GM21381 (cell line): ENCODE measurements around the gene PAQR3.
A peak's percentile ranks its signal among the peaks of the same experiment; 100 is the strongest.

ENCODE experiments used
- ATAC-seq: cut with Tn5 transposase; IDR thresholded peaks from one replicate; pipeline ENCODE4 v1.9.1; 2021; ENCODE audit warnings: mild to moderate bottlenecking, moderate library complexity; ENCODE audit not compliant: unreplicated experiment

Gene PAQR3

GRCh38 chr4:78863991-78864390 lies 75.2 kb downstream of the PAQR3 start:
- no peak for ATAC-seq

GRCh38 chr4:78863254-78863869 lies 75.9 kb downstream of the PAQR3 start:
- ATAC-seq, result peak; percentile 56

GRCh38 chr4:78862314-78862737 lies 76.9 kb downstream of the PAQR3 start:
- no peak for ATAC-seq
